ENCODE results near the gene GNA14.

DNA sequence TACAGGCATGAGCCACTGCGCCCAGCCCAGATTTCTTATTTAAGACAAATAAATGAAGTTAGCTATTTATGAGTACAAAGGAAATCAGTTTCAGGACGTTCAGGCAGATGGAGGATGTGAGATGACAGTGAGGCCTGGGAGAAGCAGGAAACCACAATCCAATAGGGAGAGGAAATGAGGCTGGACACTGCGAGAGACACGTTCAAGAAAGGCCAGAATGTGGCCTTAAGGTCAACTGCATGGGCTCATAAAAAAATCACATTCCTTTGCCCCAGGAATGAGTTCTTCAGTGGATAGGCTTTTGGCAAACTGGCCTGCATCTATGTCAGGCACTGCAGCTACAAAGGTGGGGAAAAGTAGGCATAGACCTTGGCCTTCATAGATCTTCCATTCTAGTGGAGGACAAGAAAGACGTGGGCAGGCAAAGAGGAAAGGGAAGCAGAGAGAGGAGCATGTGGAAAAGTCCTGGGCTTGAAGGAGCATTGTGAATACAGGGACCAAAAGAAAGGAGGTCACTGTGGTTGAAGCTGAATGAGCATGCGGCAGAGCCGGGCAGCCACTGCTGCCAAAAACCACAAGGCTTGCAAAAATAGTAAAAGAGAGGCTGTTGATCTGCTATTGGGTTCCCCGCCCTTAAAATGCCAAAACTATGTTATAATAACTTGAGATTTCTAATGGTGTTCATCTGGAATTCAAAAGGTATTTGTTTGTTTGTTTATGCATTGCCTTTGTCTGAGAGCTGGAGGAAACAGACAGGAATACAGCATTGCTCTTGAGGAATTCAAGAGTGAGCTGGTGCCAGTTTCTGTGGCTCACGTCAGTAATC lies 133.0 kb downstream of the GNA14 start:
- TF ChIP-seq CTCF (IDR thresholded peaks at IDR 0.05; ENCODE audit: low read depth, low read length): no peak
- TF ChIP-seq EZH2phosphoT487 (IDR thresholded peaks at IDR 0.05; ENCODE audit: low read depth): no peak
